CD4-positive, alpha-beta T cell treated with Interleukin-17A for 4 hours (primary cell): Measurements from ENCODE around the gene OBP2A.

Experiments used
- DNase-seq: peaks from one replicate; pipeline ENCODE4 v3.0.0-alpha.2; 2020; ENCODE audit warnings: mixed read lengths

OBP2A gene

GRCh38 chr9:135580664-135581380, 34.9 kb downstream of the OBP2A start:
- DNase-seq: no peak

- DNase-seq: no peak
Measured at GRCh38 chr9:135581636-135582426, 35.9 kb downstream of the OBP2A start.

- DNase-seq: no peak
Measured at GRCh38 chr9:135582541-135582940, 36.6 kb downstream of the OBP2A start.

GRCh38 chr9:135582966-135583687, 37.2 kb downstream of the OBP2A start:
- no peak for DNase-seq

GRCh38 chr9:135583688-135584011, 37.7 kb downstream of the OBP2A start:
- no peak for DNase-seq

- no peak for DNase-seq
Measured at GRCh38 chr9:135584371-135584770, 38.4 kb downstream of the OBP2A start.

GRCh38 chr9:135584934-135585333, 39.0 kb downstream of the OBP2A start:
- no peak for DNase-seq

- no peak for DNase-seq
Measured at GRCh38 chr9:135586601-135587109, 40.7 kb downstream of the OBP2A start.

GRCh38 chr9:135587658-135588057, 41.7 kb downstream of the OBP2A start:
- DNase-seq: no peak

- DNase-seq: no peak
Measured at GRCh38 chr9:135588371-135588770, 42.4 kb downstream of the OBP2A start.

GRCh38 chr9:135588886-135589595, 43.1 kb downstream of the OBP2A start:
- no peak for DNase-seq

- DNase-seq: no peak
Measured at GRCh38 chr9:135589596-135590485, 43.9 kb downstream of the OBP2A start.

- no peak for DNase-seq
Measured at GRCh38 chr9:135590486-135591079, 44.7 kb downstream of the OBP2A start.

GRCh38 chr9:135591506-135592330, 45.8 kb downstream of the OBP2A start:
- DNase-seq: no peak

- no peak for DNase-seq
Measured at GRCh38 chr9:135592331-135592590, 46.3 kb downstream of the OBP2A start.

GRCh38 chr9:135592625-135593024, 46.7 kb downstream of the OBP2A start:
- no peak for DNase-seq

GRCh38 chr9:135596211-135596610, 50.3 kb downstream of the OBP2A start:
- no peak for DNase-seq
